NCI-H2171 treated with DMSO at 0.1 percent for 48 hours (cell line): ENCODE measurements around the gene SH2D6.
"Not testable (repeated sequence)": the region's sequence is repeated elsewhere in the genome, so short reads cannot be mapped to it uniquely, and the experiment has no call there.

Source experiments
- DNase-seq: peaks from one replicate; lab custom pipeline; 2025; lab: John Stamatoyannopoulos, UW

SH2D6 gene

DNA sequence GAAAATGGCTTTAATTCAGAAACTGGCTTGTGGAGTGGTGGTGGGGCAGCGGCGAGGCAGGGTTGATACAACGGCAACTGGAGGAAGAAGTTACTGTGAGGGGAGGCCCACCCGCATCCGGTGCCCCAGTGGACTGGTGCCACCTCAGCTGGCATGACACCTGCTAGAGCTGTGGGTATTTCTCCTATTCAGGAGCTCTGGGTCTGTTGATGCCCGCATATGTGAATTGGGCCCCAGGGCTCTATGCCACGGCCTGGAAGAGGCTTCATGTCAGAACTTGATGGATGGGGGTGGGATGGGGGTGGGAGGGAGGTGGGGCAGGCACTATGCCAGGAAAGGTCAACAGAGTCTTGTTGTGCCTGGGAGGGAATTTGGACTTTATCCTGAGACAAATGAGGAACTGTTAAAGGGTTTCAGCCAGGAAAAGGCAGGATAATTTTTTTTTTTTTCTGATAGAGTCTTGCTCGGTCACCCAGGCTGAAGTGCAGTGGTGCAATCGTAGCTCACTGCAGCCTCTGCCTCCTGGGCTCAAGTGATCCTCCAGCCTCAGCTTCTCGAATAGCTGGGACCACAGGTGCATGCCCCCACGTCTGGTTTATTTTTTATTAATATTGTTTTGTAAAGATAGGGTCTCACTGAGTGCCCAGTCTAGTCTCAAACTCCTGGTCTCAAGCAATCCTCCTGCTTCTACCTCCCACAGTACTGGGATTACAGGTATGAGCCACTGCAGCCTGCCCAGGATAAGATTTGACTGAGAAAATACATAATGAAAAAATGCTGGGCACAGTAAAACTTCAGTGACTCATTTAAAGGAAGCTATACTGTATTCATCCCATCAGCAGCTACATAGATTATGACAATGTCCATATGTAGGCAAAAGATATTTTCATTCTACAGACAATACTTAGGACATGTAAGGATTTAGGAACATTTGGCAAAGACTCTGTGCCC, 52.6 kb downstream of the SH2D6 start:
- DNase-seq: no peak

GRCh38 chr2:85472261-85472660, 53.7 kb downstream of the SH2D6 start:
- no peak for DNase-seq

- DNase-seq: no peak
Measured at GRCh38 chr2:85475799-85476490, 57.4 kb downstream of the SH2D6 start.

DNA sequence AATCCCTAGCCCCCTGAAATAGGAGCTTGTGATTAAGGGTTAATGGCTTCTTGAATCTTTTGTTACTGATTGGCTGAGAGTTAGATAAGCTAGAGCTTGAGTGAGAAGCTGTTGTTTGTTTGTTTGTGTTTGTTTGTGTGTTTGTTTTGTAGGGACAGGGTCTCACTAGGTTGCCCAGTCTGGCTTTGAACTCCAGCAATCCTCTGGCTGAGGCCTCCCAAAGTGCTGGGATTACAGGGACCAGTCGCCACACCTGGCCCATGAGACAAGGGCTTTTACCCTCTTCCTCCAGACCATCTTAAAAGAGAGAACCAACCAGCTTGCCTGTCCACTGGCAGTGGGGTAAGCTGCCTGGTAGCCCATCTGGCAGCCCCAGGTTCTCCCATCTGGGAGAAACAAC, 58.1 kb downstream of the SH2D6 start:
- no peak for DNase-seq

DNA sequence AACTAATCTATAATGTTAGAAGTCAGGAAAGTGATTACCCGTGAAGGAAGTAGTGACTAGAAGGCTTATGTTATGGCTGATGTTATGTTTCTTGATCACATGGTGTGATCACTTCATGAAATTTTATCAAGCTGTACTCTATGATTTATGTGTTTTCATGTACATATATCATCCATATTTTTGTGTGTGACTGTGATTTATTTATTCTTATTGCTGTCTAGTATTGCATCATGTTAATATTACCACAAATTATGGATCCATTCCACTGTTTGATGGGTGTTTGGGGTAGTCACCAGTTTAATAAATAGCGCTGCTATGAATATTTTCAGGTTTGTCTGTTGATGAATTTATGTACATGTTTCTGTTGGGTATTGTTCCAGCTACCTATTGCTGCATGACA, 59.4 kb downstream of the SH2D6 start:
- DNase-seq: no peak

GRCh38 chr2:85481818-85482777, 63.6 kb downstream of the SH2D6 start:
- DNase-seq: no peak

DNA sequence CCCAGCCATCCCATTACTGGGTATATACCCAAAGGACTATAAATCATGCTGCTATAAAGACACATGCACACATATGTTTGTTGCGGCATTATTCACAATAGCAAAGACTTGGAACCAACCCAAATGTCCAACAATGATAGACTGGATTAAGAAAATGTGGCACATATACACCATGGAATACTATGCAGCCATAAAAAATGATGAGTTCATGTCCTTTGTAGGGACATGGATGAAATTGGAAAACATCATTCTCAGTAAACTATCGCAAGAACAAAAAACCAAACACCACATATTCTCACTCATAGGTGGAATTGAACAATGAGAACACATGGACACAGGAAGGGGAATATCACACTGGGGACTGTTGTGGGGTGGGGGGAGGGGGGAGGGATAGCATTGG, 66.1 kb downstream of the SH2D6 start:
- DNase-seq: not testable (repeated sequence)

- no peak for DNase-seq
Measured at GRCh38 chr2:85485815-85486214, 67.3 kb downstream of the SH2D6 start.
